ENCODE results near the gene BBOX1.

GRCh38 chr11:27159335-27159679 lies 118.7 kb downstream of the BBOX1 start:
- TF ChIP-seq CTCF (conservative IDR thresholded peaks at IDR 0.05) (no peak), EZH2 (IDR thresholded peaks at IDR 0.05; ENCODE audit: low read depth) (no peak)
